Adrenal gland (tissue), 12 donors: ENCODE results near the gene LIPI. TPM values are rescaled to one million over a fixed set of nuclear protein-coding genes. Genes with fewer than 3 reads are reported as not detected.

Experiments
- DNase-seq, 7 donors: peaks; one replicate each; pipeline ENCODE4 v3.0.0-alpha.2; 2019 to 2020
- H3K27ac ChIP-seq, 5 donors: fragments of 200-600 bp; sonication (generic) in 4 of 5; 1 replicate in 3 of 5; 2 replicates in 2 of 5; pipeline versions ENCODE4 v1.5.1 to v1.8.0; 2016 to 2020; ENCODE audit warnings: mild to moderate bottlenecking in 1 of 5
- H3K27me3 ChIP-seq: fragments of 200-600 bp; 2 replicates; pipeline ENCODE4 v1.8.0; 2021
- H3K36me3 ChIP-seq, 2 donors: fragments of 200-600 bp; replicated peaks in 1 of 2; 1 replicate in 1 of 2; 2 replicates in 1 of 2; pipeline versions ENCODE4 v1.5.1 to v1.8.0; 2018 to 2022
- H3K4me1 ChIP-seq, 2 donors: fragments of 200-600 bp; replicated peaks in 1 of 2; 1 replicate in 1 of 2; 2 replicates in 1 of 2; pipeline versions ENCODE4 v1.5.1 to v1.8.0; 2018 to 2021
- H3K4me3 ChIP-seq, 4 donors: fragments of 200-600 bp; sonication (generic) in 3 of 4; one replicate each; pipeline ENCODE4 v1.5.1; 2016 to 2018
- H3K9me3 ChIP-seq, 3 donors: fragments of 200-600 bp; sonication (generic) in 1 of 3; replicated peaks in 1 of 3; 1 replicate in 2 of 3; 2 replicates in 1 of 3; pipeline versions ENCODE4 v1.5.1 to v1.8.0; 2016 to 2021
- CTCF ChIP-seq, 6 experiments: fragments of 450-650 bp in 4 of 6; fragments of 200-600 bp in 2 of 6; sonication (generic) in 1 of 6; IDR thresholded peaks; 1 replicate in 5 of 6; 2 replicates in 1 of 6; pipeline versions ENCODE4 v1.5.1 to v1.8.0; 2016 to 2021; ENCODE audit warnings: antibody characterized with exemption in 6 of 6, mild to moderate bottlenecking in 2 of 6, moderate library complexity in 1 of 6
- POLR2A ChIP-seq, 2 donors: fragments of 450-650 bp; IDR thresholded peaks; one replicate each; pipeline ENCODE4 v1.6.1; 2017; ENCODE audit warnings: antibody characterized with exemption in 2 of 2, mild to moderate bottlenecking in 2 of 2, moderate library complexity in 1 of 2
- WGBS, 4 donors: extraction: QIAGEN DNeasy Blood & Tissue Kit in 2 of 4; methylation state at CpG; one replicate each; pipeline versions ENCODE4 v1.1.5 to v1.1.7; 2013 to 2017; 5-methylcytosine and 5-hydroxymethylcytosine counted together
- intact Hi-C, 2 donors: fragments of 100-400 bp; cut with DNase I; formaldehyde crosslinking; loops; one replicate each; pipeline versions ENCODE4 v1.14.1 to v1.15.0; 2022 to 2023
- polyA plus RNA-seq, 3 donors: library from polyadenylated mRNA; stranded (reverse); fragments of 200-250 nt in 2 of 3; fragments of 350-450 nt in 1 of 3; fragmentation: Illumina TruSeq in 1 of 3; extraction: RNeasy Lipid Tissue Mini Kit (QIAGEN cat#74804) in 1 of 3; gene quantifications; one replicate each; pipeline ENCODE4 v1.2.3, GENCODE V29; 2013 to 2014
- total RNA-seq, 9 donors: library from RNA; depleted of rRNA in 4 of 9; stranded (reverse); fragments of >200 nt in 4 of 9; fragments of 120-200 nt in 1 of 9; fragmentation: NEBNext Ultra II Directional in 1 of 9; extraction: Animal tissue kit (Norgen Biotek cat#: 25700) in 1 of 9; gene quantifications; one replicate each; pipeline versions ENCODE4 v1.1.0 to v1.2.4, GENCODE V29; 2013 to 2023
- donor health status: healthy with polysubstance abuse.
- donor health status: Bipolar disorder and iron deficiency.
- donor health status: DM: yes; HTN: yes; CAD: no.
- donor health status: DM: no; HTN: no; CAD: no.
- donor health status: DM: no; HTN: no; CAD: no.
- donor health status: DM: yes; HTN: yes; CAD: no.

Gene LIPI
- total and polyA plus RNA-seq, 12 donors, result not detected

DNA sequence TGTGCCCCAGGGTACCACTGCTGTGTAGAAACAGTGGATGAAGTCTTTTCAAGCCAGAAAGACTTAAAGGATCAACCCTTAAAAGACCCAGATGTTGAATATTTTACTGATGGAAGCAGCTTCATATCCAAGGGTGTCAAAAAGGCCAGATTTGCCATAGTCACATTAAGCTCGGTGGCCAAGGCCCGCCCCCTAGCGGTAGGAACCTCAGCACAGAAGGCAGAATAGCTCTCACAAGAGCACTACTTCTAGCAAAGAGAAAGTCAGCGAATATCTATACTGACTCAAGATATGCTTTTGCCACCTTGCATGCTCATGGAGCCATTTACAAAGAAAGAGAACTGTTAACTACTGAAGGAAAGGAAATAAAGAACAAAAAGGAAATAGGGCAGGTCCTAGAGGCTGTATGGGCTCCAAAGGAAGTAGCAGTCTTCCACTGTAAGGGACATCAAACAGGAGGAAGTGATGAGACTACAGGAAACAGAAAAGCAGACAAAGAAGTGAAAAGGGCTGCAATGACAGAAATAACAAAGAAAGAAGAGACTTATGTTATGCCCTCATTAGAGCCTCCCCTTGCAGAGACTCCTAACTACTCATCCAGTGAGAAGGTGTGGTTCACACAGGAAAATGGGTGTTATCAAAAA, 90.5 kb downstream of the LIPI start:
- TF ChIP-seq CTCF (IDR thresholded peaks at IDR 0.05) (peak; percentile 29 to 56 (median 36)), POLR2A (IDR thresholded peaks at IDR 0.05) (no peak)
- no peaks in the 10 kb centered on the region for H3K4me1 ChIP-seq
- intact Hi-C loops, result no loop called here
- DNase-seq, result peak in 5 of 7 donors; percentile 35 to 63 (median 60)
- H3K27me3 ChIP-seq, result no peaks in the 10 kb centered on the region
- H3K36me3 ChIP-seq, result no peaks in the 10 kb centered on the region
- H3K9me3 ChIP-seq, result no peaks in the 10 kb centered on the region
- no peak overlapping the region for H3K27ac ChIP-seq
- no peak overlapping the region for H3K4me3 ChIP-seq
- WGBS, 4 donors, result 27 to 42% (median 37%) methylated on average over 4 of the region's 4 CpGs

DNA sequence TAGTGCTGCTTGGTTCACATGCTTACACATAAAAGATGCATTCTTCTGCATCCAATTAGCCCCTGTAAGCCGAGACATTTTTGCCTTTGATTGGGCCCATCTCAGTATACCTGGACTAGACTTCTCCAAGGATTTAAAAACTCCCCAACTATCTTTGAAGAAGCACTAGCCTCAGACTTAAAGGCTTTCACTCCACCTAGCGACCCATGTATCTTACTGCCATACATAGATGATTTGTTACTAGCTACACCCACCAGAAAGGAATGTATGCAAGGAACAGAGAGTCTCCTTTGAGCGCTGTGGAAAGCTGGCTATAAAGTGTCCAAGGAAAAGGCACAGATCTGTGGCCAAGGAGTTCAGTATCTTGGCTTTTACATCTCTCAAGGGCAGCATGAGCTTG, 91.7 kb downstream of the LIPI start:
- Histone ChIP-seq H3K9me3 (no peaks in the 10 kb centered on the region), H3K36me3 (no peaks in the 10 kb centered on the region), H3K27ac (no peak overlapping the region), H3K4me3 (no peak overlapping the region), H3K27me3 (no peaks in the 10 kb centered on the region), H3K4me1 (no peaks in the 10 kb centered on the region)
- intact Hi-C loops, result no loop called here
- TF ChIP-seq POLR2A (IDR thresholded peaks at IDR 0.05) (no peak), CTCF (IDR thresholded peaks at IDR 0.05) (no peak)
- no peak for DNase-seq
- WGBS, 4 donors, result 78 to 93% (median 86%) methylated on average over 3 of the region's 3 CpGs

- H3K4me3 ChIP-seq, result no peak overlapping the region
- no peaks in the 10 kb centered on the region for H3K9me3 ChIP-seq
- no peaks in the 10 kb centered on the region for H3K4me1 ChIP-seq
- TF ChIP-seq POLR2A (IDR thresholded peaks at IDR 0.05), result no peak
- no peak for TF ChIP-seq CTCF (IDR thresholded peaks at IDR 0.05)
- intact Hi-C loops, result no loop called here
- no peak overlapping the region for H3K27ac ChIP-seq
- no peak for DNase-seq
- no peaks in the 10 kb centered on the region for H3K36me3 ChIP-seq
- no peaks in the 10 kb centered on the region for H3K27me3 ChIP-seq
- WGBS, 4 donors, result 87 to 96% (median 90%) methylated on average over 6 of the region's 6 CpGs
These were observed 94.7 kb downstream of the LIPI start for GRCh38 chr21:14116080-14116481.

DNA sequence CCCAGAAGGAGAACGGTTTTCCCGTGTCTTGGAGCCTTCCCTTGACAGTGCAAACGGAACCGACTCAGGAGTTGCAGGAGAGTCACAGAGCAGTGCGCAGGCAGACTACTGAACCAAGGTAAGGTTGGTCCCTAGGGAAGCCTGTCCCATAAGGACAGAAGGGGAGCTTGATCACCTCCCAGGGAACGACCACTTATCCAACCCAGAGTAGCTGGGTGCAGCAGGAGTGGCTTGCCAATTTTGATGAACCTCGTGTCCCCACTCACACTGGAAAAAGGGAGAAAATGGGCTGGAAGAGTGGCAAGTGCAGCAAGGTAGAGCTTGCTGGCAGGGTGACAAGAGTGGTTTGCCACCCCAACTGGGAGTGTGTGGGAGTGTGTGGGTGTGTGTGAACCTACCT, 95.1 kb downstream of the LIPI start:
- intact Hi-C loops, result no loop called here
- Histone ChIP-seq H3K27me3 (no peaks in the 10 kb centered on the region), H3K4me3 (no peak overlapping the region), H3K27ac (no peak overlapping the region), H3K4me1 (no peaks in the 10 kb centered on the region), H3K9me3 (no peaks in the 10 kb centered on the region), H3K36me3 (no peaks in the 10 kb centered on the region)
- TF ChIP-seq POLR2A (IDR thresholded peaks at IDR 0.05), result no peak
- no peak for TF ChIP-seq CTCF (IDR thresholded peaks at IDR 0.05)
- WGBS, 4 donors, result 86 to 90% (median 89%) methylated on average over 7 of the region's 7 CpGs
- DNase-seq, result no peak
